CD8-positive, alpha-beta memory T cell (primary cell): ENCODE results near the gene HOOK2. TPM values are rescaled to one million over a fixed set of nuclear protein-coding genes. Genes with fewer than 3 reads are reported as not detected.
A peak's percentile ranks its signal among the peaks of the same experiment; 100 is the strongest.
"Not testable (repeated sequence)": the region's sequence is repeated elsewhere in the genome, so short reads cannot be mapped to it uniquely, and the experiment has no call there.

Experiments used
- CTCF ChIA-PET: fragments of 350-600 bp; sonication (Branson Sonifier 250); formaldehyde crosslinking; loops from one replicate; lab custom pipeline; 2021; ENCODE audit warnings: antibody characterized with exemption; lab: Charles Lee
- POLR2A ChIA-PET: fragments of 350-600 bp; sonication (Branson Sonifier 250); formaldehyde crosslinking; loops from one replicate; lab custom pipeline; 2021; ENCODE audit warnings: antibody characterized with exemption; lab: Charles Lee
- DNase-seq, 5 donors: peaks; one replicate each; pipeline versions ENCODE4 v3.0.0 to v3.0.0-alpha.2; 2020 to 2022; ENCODE audit warnings: mixed read lengths in 1 of 5
- H3K27ac ChIP-seq: one replicate; pipeline ENCODE4 v1.7.0; 2013; ENCODE audit warnings: low read depth, mild to moderate bottlenecking, low read length, moderate library complexity
- H3K27me3 ChIP-seq: 2 replicates; pipeline ENCODE4 v1.7.0; 2013; ENCODE audit warnings: low read length, mild to moderate bottlenecking; ENCODE audit not compliant: insufficient read depth, poor library complexity, severe bottlenecking
- H3K36me3 ChIP-seq: 2 replicates; pipeline ENCODE4 v1.7.0; 2013; ENCODE audit warnings: mild to moderate bottlenecking, low read length, moderate library complexity; ENCODE audit not compliant: insufficient read depth
- H3K4me1 ChIP-seq: 2 replicates; pipeline ENCODE4 v1.7.0; 2013; ENCODE audit warnings: mild to moderate bottlenecking, low read length, moderate library complexity; ENCODE audit not compliant: insufficient read depth
- H3K4me3 ChIP-seq: 2 replicates; pipeline ENCODE4 v1.7.0; 2013; ENCODE audit warnings: mild to moderate bottlenecking, low read length
- H3K9me3 ChIP-seq: 2 replicates; pipeline ENCODE4 v1.7.0; 2013; ENCODE audit warnings: mild to moderate bottlenecking, low read length
- H3K27ac Mint-ChIP-seq, 8 donors: one replicate each; pipeline ENCODE4 v1.8.0; 2020 to 2021; ENCODE audit warnings: mixed read lengths in 8 of 8, mild to moderate bottlenecking in 6 of 8, inconsistent platforms in 3 of 8, moderate library complexity in 3 of 8
- H3K27me3 Mint-ChIP-seq, 2 donors: one replicate each; pipeline ENCODE4 v1.8.0; 2020 to 2021; ENCODE audit warnings: mixed read lengths in 2 of 2, mild to moderate bottlenecking in 1 of 2, moderate library complexity in 1 of 2
- H3K36me3 Mint-ChIP-seq, 3 donors: one replicate each; pipeline ENCODE4 v1.8.0; 2020 to 2021; ENCODE audit warnings: mixed read lengths in 3 of 3, inconsistent platforms in 1 of 3, mild to moderate bottlenecking in 1 of 3
- H3K4me1 Mint-ChIP-seq, 3 donors: one replicate each; pipeline ENCODE4 v1.8.0; 2020 to 2021; ENCODE audit warnings: mixed read lengths in 3 of 3, inconsistent platforms in 1 of 3, mild to moderate bottlenecking in 1 of 3
- H3K4me3 Mint-ChIP-seq, 7 donors: one replicate each; pipeline ENCODE4 v1.8.0; 2020 to 2021; ENCODE audit warnings: mixed read lengths in 7 of 7, mild to moderate bottlenecking in 6 of 7, moderate library complexity in 4 of 7, inconsistent platforms in 2 of 7
- H3K9me3 Mint-ChIP-seq, 5 donors: one replicate each; pipeline ENCODE4 v1.8.0; 2020 to 2022; ENCODE audit warnings: mixed read lengths in 5 of 5, mild to moderate bottlenecking in 3 of 5, moderate library complexity in 2 of 5, inconsistent platforms in 1 of 5
- polyA plus RNA-seq: library from polyadenylated mRNA; unstranded; fragments of 300-500 nt; fragmentation: Illumina TruSeq; gene quantifications from one replicate; pipeline ENCODE4 v1.2.3, GENCODE V29; 2021
- total RNA-seq, 2 experiments: library from RNA; stranded (reverse); gene quantifications; one replicate each; pipeline ENCODE4 v1.2.3, GENCODE V29; 2021

The HOOK2 gene
- total and polyA plus RNA-seq, 3 experiments from 2014 or later = 2.9 to 11.4 (median 9.8) TPM

DNA sequence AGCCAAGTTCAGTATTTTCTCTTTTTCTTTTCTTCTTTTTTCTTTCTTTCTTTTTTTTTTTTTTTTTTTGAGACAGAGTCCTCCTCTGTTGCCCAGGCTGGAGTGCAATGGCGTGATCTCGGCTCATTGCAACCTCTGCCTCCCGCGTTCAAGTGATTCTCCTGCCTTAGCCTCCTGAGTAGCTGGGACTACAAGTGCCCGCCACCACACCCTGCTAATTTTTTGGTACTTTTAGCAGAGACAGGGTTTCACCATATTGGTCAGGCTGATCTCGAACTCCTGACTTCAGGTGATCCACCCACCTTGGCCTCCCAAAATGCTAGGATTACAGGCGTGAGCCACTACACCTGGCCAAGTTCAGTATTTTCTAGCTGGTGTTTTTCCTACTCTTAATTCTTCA is 22.3 kb upstream of the HOOK2 start:
- not testable (repeated sequence) for H3K4me3 ChIP-seq, H3K36me3 ChIP-seq, DNase-seq, H3K9me3 Mint-ChIP-seq, H3K9me3 ChIP-seq, H3K27ac ChIP-seq, H3K27me3 ChIP-seq
- Mint-ChIP-seq H3K27me3 (peaks cover 0 to 19% of the 10 kb centered on the region in 2 donors), H3K4me1 (peaks cover 33 to 50% (median 44%) of the 10 kb centered on the region in 3 donors), H3K27ac (peak overlapping the region in 2 of 8 donors; percentile 21 to 27), H3K4me3 (peak overlapping the region in 2 of 7 donors; percentile 30 to 77), H3K36me3 (peaks cover 0 to 24% (median 6%) of the 10 kb centered on the region in 3 donors)
- peaks cover 45% of the 10 kb centered on the region for H3K4me1 ChIP-seq
- POLR2A ChIA-PET = interaction anchor here (7.5 kb wide), 1 partner anchor 20 kb away, joined by 167 read pairs; no protein-coding TSS in a partner anchor
- CTCF ChIA-PET = interaction anchor here (0.6 to 13.7 kb wide), 4 partner anchors 21 to 55 kb away, joined by 4 to 483 read pairs (median 174); partner anchors contain the start of gene HOOK2

DNA sequence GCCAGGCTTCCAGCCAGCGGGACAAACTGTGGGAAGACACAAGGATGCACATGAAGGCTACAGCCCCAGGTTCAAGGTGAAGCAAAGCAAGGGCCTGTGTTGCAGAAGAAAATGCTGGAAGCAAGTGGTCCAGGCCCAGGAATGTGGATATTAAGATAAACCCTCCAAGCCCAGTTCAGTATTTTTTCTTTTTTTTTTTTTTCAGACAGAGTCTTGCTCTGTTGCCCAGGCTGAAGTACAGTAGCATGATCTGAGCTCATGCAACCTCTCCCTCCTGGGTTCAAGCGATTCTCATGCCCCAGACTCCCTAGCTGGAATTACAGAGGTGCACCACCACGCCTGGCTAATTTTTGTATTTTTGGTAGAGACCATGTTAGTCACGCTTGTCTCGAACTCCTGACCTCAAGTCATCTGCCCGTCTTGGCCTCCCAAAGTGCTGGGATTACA is 21.8 kb upstream of the HOOK2 start:
- POLR2A ChIA-PET = interaction anchor here (7.5 kb wide), 1 partner anchor 20 kb away, joined by 167 read pairs; no protein-coding TSS in a partner anchor
- Histone ChIP-seq H3K9me3 (no peaks in the 10 kb centered on the region), H3K27me3 (no peaks in the 10 kb centered on the region), H3K36me3 (peaks cover 11% of the 10 kb centered on the region), H3K4me3 (no peak overlapping the region), H3K4me1 (peaks cover 42% of the 10 kb centered on the region), H3K27ac (peak overlapping the region; percentile 13)
- H3K27me3 Mint-ChIP-seq = peaks cover 0 to 21% of the 10 kb centered on the region in 2 donors
- CTCF ChIA-PET = interaction anchor here (0.6 to 13.7 kb wide), 6 partner anchors 10 to 83 kb away, joined by 3 to 483 read pairs (median 16); partner anchors contain the start of gene HOOK2
- H3K9me3 Mint-ChIP-seq = peaks cover 0 to 4% (median 2%) of the 10 kb centered on the region in 5 donors
- peaks cover 0 to 26% (median 6%) of the 10 kb centered on the region in 3 donors for H3K36me3 Mint-ChIP-seq
- H3K4me1 Mint-ChIP-seq = peaks cover 29 to 46% (median 39%) of the 10 kb centered on the region in 3 donors
- no peak overlapping the region for H3K4me3 Mint-ChIP-seq
- no peak for DNase-seq
- H3K27ac Mint-ChIP-seq = peak overlapping the region in 3 of 8 donors; percentile 46 to 92 (median 70)

DNA sequence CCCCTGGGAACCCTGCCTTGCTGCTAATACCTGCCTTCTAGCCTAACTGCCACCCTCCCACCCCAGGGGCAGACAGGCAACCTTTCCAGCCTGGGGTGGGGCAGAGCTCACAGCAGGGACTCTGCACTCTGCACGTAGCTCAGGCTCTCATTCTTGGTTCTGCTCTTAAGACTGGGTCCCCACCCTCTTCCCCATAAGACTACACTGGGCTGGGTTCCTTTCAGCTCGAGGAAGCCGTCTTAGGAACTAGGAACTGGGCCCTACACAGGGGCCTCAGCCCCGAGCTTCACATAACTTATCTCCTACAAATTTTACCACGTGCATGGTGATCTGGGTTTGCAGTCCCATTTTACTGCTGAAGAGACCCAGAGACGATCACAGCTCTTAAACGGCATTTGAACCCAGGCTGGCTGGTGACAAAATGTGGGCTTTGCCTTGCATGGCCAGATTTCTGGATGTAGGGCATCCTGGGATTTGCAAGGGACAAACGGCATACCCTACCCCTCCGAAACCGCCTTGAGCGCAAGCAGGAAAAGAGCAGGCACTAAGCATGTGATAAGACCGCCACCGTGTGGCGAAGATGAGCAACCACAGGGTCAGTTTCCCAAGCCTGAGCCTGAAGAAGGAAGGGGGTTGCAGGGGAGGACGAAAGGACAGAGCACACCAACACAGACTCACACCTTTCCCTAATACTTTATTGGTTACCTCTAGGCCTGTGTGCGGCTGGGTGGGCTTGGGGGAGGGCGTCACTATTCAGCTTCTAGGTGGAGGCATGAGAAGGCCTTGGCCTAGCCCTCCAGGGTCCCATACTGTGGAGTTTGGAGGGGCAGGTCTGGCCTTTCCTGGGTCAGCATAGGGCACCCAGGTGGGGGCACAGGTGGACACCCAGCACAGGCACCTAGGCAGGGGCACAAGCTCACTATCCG is 21.1 kb upstream of the HOOK2 start:
- CTCF ChIA-PET = interaction anchor here (0.6 to 13.7 kb wide), 18 partner anchors 9 to 128 kb away, joined by 3 to 483 read pairs (median 4); partner anchors contain the start of genes GCDH, GET3, HOOK2 and RNASEH2A
- no peaks in the 10 kb centered on the region for H3K9me3 ChIP-seq
- H3K27me3 Mint-ChIP-seq = peaks cover 0 to 25% of the 10 kb centered on the region in 2 donors
- H3K27me3 ChIP-seq = no peaks in the 10 kb centered on the region
- peak; percentile 57 to 82 (median 74) for DNase-seq
- POLR2A ChIA-PET = interaction anchor here (0.8 to 7.5 kb wide), 6 partner anchors 10 to 36 kb away, joined by 3 to 167 read pairs (median 6); partner anchors contain the start of gene RNASEH2A
- H3K4me3 Mint-ChIP-seq = peak overlapping the region; percentile 77 to 85 (median 83)
- H3K36me3 Mint-ChIP-seq = peaks cover 0 to 29% (median 6%) of the 10 kb centered on the region in 3 donors
- H3K4me1 Mint-ChIP-seq = peaks cover 28 to 42% (median 38%) of the 10 kb centered on the region in 3 donors
- H3K4me1 ChIP-seq = peaks cover 39% of the 10 kb centered on the region
- H3K36me3 ChIP-seq = peaks cover 11% of the 10 kb centered on the region
- peak overlapping the region; percentile 82 to 96 (median 93) for H3K27ac Mint-ChIP-seq
- peak overlapping the region; percentile 56 for H3K4me3 ChIP-seq
- H3K27ac ChIP-seq = peak overlapping the region; percentile 39
- H3K9me3 Mint-ChIP-seq = peaks cover 0 to 4% (median 2%) of the 10 kb centered on the region in 5 donors

DNA sequence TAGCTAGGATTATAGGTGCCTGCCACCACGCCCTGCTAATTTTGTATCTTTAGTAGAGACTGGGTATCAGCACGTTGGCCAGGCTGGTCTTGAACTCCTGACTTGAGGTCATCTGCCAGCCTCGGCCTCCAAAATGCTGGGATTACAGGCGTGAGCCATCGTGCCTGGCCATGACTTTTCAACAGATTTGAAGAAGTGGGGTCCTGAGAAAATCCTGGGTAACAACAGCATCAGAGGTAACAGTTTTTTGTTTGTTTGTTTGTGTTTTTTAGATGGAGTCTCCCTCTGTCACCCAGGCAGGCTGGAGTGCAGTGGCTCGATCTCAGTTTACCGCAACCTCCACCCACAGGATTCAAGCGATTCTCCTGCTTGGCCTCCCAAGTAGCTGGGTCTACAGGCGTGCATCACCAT is 19.6 kb upstream of the HOOK2 start:
- Histone ChIP-seq H3K27ac (peak overlapping the region; percentile 99), H3K36me3 (peaks cover 7% of the 10 kb centered on the region), H3K9me3 (no peaks in the 10 kb centered on the region), H3K27me3 (no peaks in the 10 kb centered on the region), H3K4me1 (peaks cover 33% of the 10 kb centered on the region), H3K4me3 (no peak overlapping the region)
- Mint-ChIP-seq H3K36me3 (peaks cover 0 to 31% (median 6%) of the 10 kb centered on the region in 3 donors), H3K4me3 (peak overlapping the region in 6 of 7 donors; percentile 78 to 100 (median 84)), H3K27ac (peak overlapping the region; percentile 91 to 99 (median 96)), H3K27me3 (peaks cover 0 to 31% of the 10 kb centered on the region in 2 donors), H3K4me1 (peaks cover 30 to 39% (median 37%) of the 10 kb centered on the region in 3 donors), H3K9me3 (peaks cover 0 to 4% (median 2%) of the 10 kb centered on the region in 5 donors)
- ChIA-PET CTCF (interaction anchor here (1.5 to 13.7 kb wide), 5 partner anchors 18 to 119 kb away, joined by 3 to 483 read pairs (median 23); partner anchors contain the start of gene HOOK2), POLR2A (interaction anchor here (0.6 to 7.5 kb wide), 6 partner anchors 13 to 1832 kb away, joined by 3 to 167 read pairs (median 8); no protein-coding TSS in a partner anchor)
- no peak for DNase-seq

DNA sequence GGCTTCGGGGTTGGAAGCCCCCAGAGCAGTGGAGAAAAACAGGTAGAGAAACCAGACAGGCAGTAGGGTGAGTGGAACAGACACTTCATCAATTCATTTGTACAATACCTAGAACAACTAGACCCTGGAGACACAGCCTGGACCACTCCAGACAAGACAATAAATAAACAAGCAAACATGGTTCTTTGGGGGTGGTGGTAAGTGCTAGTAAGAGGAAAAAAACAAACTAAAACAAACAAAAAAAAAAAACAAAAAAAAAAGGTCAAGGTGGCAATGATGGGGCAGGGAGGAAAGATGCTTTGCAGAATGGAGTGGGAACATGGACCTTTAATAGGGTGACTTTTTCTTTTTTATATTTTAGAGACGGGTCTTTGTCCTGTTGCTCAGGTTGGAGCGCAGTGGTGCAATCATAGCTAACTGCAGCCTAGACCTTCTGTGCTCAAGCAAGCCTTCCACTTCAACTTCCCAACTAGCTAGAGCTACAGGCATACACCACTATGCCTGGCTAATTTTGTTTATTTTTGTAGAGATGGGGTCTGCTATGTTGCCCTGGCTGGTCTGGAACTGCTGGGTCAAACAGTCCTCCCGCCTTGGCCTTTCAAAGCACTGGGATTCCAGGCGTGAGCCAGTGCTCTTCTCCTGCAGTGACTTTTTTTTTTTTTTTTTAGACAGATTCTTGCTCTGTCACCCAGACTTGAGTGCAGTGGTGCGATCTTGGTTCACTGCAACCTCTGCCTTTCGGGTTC is 19.0 kb upstream of the HOOK2 start:
- H3K4me3 ChIP-seq = peak overlapping the region; percentile 55
- H3K4me3 Mint-ChIP-seq = peak overlapping the region; percentile 78 to 100 (median 82)

DNA sequence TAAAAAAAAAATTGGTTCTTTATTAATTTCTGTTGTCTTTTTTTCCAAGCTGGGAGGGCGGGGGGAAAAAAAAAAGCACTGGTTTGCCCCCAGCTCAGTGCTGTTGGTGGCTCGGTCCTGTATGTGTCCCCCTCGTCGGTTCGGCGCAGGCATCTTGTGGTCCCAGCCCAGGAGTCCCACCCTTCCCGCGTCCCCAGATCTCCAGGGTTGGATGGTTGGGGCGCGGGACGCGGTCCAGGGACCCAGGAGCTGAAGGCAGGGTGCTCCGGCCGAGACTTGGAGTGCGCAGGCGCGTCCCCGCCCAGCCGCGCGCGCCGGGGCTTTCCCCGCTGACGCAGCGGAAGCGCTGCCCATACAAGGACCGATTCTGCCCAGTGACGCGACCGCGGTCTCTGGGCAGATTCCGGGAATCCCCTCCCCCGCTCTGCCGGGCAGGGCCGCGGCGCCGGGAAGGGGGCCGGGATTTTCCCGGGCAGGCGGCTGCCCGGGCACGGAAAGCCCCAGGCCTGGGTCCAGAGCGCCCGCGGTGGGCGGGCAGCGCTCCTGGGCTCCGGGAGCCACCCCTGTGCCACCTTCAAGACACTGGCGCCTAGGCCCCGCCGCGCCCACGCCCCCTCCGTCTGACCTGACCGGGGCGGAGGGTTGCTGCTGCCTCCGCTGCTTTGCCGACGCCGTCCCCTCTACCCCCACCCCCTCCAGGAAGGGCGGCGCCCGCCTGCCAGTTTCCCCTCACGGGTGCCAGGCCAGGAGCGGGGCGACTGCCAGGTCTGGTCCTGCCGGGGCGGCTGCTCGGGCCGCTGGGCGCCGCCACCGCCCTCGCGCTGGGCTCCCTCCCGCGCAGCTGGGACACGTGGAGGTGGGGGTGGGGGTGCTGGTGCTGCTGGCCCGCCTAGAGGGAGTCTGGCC is 18.2 kb upstream of the HOOK2 start:
- peaks cover 4% of the 10 kb centered on the region for H3K36me3 ChIP-seq
- ChIA-PET POLR2A (interaction anchor here (0.7 to 7.5 kb wide), 14 partner anchors 7 to 631 kb away, joined by 3 to 167 read pairs (median 4); partner anchors contain the start of genes CALR, GET3, PRDX2 and RNASEH2A), CTCF (interaction anchor here (1.3 to 13.7 kb wide), 4 partner anchors 13 to 54 kb away, joined by 3 to 483 read pairs (median 166); partner anchors contain the start of genes HOOK2 and RNASEH2A)
- H3K4me3 ChIP-seq = peak overlapping the region; percentile 96
- DNase-seq = peak; percentile 91 to 98 (median 95)
- H3K4me3 Mint-ChIP-seq = peak overlapping the region; percentile 90 to 100 (median 96)
- H3K4me1 ChIP-seq = peaks cover 42% of the 10 kb centered on the region
- H3K9me3 Mint-ChIP-seq = peaks cover 0 to 4% (median 2%) of the 10 kb centered on the region in 5 donors
- no peaks in the 10 kb centered on the region for H3K9me3 ChIP-seq
- peaks cover 0 to 25% (median 4%) of the 10 kb centered on the region in 3 donors for H3K36me3 Mint-ChIP-seq
- peak overlapping the region; percentile 91 to 100 (median 99) for H3K27ac Mint-ChIP-seq
- H3K27ac ChIP-seq = peak overlapping the region; percentile 99
- H3K27me3 ChIP-seq = no peaks in the 10 kb centered on the region
- peaks cover 36 to 44% (median 41%) of the 10 kb centered on the region in 3 donors for H3K4me1 Mint-ChIP-seq
- H3K27me3 Mint-ChIP-seq = peaks cover 0 to 31% of the 10 kb centered on the region in 2 donors

More for the DNA sequence above, 19.0 kb upstream of the HOOK2 start:
- CTCF ChIA-PET = interaction anchor here (2.3 to 13.7 kb wide), 3 partner anchors 18 to 118 kb away, joined by 6 to 483 read pairs (median 326); partner anchors contain the start of gene HOOK2
- H3K4me1 Mint-ChIP-seq = peaks cover 30 to 36% (median 34%) of the 10 kb centered on the region in 3 donors
- peak overlapping the region; percentile 91 to 99 (median 96) for H3K27ac Mint-ChIP-seq
- H3K27me3 ChIP-seq = no peaks in the 10 kb centered on the region
- POLR2A ChIA-PET = interaction anchor here (0.6 to 7.5 kb wide), 6 partner anchors 12 to 1831 kb away, joined by 3 to 167 read pairs (median 3); no protein-coding TSS in a partner anchor
- H3K4me1 ChIP-seq = peaks cover 34% of the 10 kb centered on the region
- H3K36me3 Mint-ChIP-seq = peaks cover 0 to 26% (median 6%) of the 10 kb centered on the region in 3 donors
- H3K27ac ChIP-seq = peak overlapping the region; percentile 99
- H3K9me3 Mint-ChIP-seq = peaks cover 0 to 4% (median 2%) of the 10 kb centered on the region in 5 donors
- DNase-seq = peak in 1 of 5 donors; percentile 54
- H3K27me3 Mint-ChIP-seq = peaks cover 0 to 31% of the 10 kb centered on the region in 2 donors
- peaks cover 4% of the 10 kb centered on the region for H3K36me3 ChIP-seq
- H3K9me3 ChIP-seq = no peaks in the 10 kb centered on the region
